ENCODE measurements around the gene FHAD1.

- TF ChIP-seq CTCF (conservative IDR thresholded peaks at IDR 0.05; ENCODE audit: low read depth, low read length) (no peak), EZH2 (IDR thresholded peaks at IDR 0.05; ENCODE audit: borderline replicate concordance, low read depth, low read length, poor library complexity, severe bottlenecking) (no peak)
These were observed 104.3 kb downstream of the FHAD1 start for GRCh38 chr1:15351310-15351709.
